SK-N-SH (cell line): ENCODE results near the gene RPSA. TPM values are rescaled to one million over a fixed set of nuclear protein-coding genes. Genes with fewer than 3 reads are reported as not detected.
"Not testable (repeated sequence)": the region's sequence is repeated elsewhere in the genome, so short reads cannot be mapped to it uniquely, and the experiment has no call there.

Experiments used
- CTCF ChIA-PET: fragments of 300-600, 350-600 bp; formaldehyde crosslinking; extraction: SDS; loops from one replicate; lab custom pipeline; 2021; lab: Yijun Ruan, JAX
- POLR2A ChIA-PET: fragments of 350-600 bp; sonication (Branson Sonifier 250); formaldehyde crosslinking; extraction: SDS; loops from one replicate; lab custom pipeline; 2020; ENCODE audit warnings: antibody characterized with exemption, inconsistent platforms; lab: Yijun Ruan, JAX
- DNase-seq: peaks from one replicate; pipeline ENCODE4 v3.0.0; 2012
- H2AFZ ChIP-seq: fragments of 200-600 bp; sonication (generic); 2 replicates; pipeline ENCODE4 v1.8.1; 2016; ENCODE audit warnings: antibody characterized with exemption, mild to moderate bottlenecking, low read depth
- H3F3A ChIP-seq: fragments of 200-600 bp; sonication (generic); replicated peaks from 2 replicates; pipeline ENCODE3; 2016; ENCODE audit warnings: antibody characterized with exemption, mild to moderate bottlenecking; ENCODE audit not compliant: insufficient read depth
- H3K27ac ChIP-seq, 2 experiments: fragments of 200-500 bp in 1 of 2; fragments of 200-600 bp in 1 of 2; sonication (Bioruptor generic) in 1 of 2; sonication (generic), shearing (Covaris generic) in 1 of 2; 2 replicates each; pipeline versions ENCODE4 v1.5.1 to v1.6.1; 2014 to 2016; ENCODE audit warnings: low read depth in 2 of 2, inconsistent platforms in 1 of 2, low read length in 1 of 2, mild to moderate bottlenecking in 1 of 2, mixed read lengths in 1 of 2
- H3K27me3 ChIP-seq: fragments of 200-600 bp; sonication (generic), shearing (Covaris generic); 2 replicates; pipeline ENCODE4 v1.6.1; 2016; ENCODE audit warnings: mixed run types; ENCODE audit not compliant: insufficient read depth
- H3K36me3 ChIP-seq, 2 experiments: fragments of 200-500 bp in 1 of 2; fragments of 200-600 bp in 1 of 2; sonication (Bioruptor generic) in 1 of 2; sonication (generic) in 1 of 2; replicated peaks in 1 of 2; 2 replicates each; pipeline versions ENCODE3 to v1.5.1; 2014 to 2016; ENCODE audit warnings: low read length in 1 of 2, mild to moderate bottlenecking in 1 of 2; ENCODE audit not compliant: insufficient read depth in 2 of 2, control insufficient read depth in 1 of 2
- H3K4me1 ChIP-seq, 2 experiments: fragments of 200-500 bp in 1 of 2; fragments of 200-600 bp in 1 of 2; sonication (Bioruptor generic) in 1 of 2; sonication (generic), shearing (Covaris generic) in 1 of 2; 2 replicates each; pipeline versions ENCODE4 v1.5.1 to v1.6.1; 2014 to 2016; ENCODE audit warnings: low read depth in 1 of 2, low read length in 1 of 2, mixed run types in 1 of 2; ENCODE audit not compliant: insufficient read depth in 2 of 2, control insufficient read depth in 1 of 2
- H3K4me2 ChIP-seq: fragments of 200-600 bp; sonication (generic), shearing (Covaris generic); 2 replicates; pipeline ENCODE4 v1.6.1; 2017; ENCODE audit warnings: mixed run types
- H3K4me3 ChIP-seq, 2 experiments: fragments of 200-500 bp in 1 of 2; fragments of 200-600 bp in 1 of 2; sonication (Bioruptor generic) in 1 of 2; sonication (generic), shearing (Covaris generic) in 1 of 2; 2 replicates each; pipeline versions ENCODE4 v1.5.1 to v1.8.1; 2014 to 2016; ENCODE audit warnings: low read depth in 2 of 2, inconsistent platforms in 1 of 2, low read length in 1 of 2, mild to moderate bottlenecking in 1 of 2, mixed read lengths in 1 of 2, moderate library complexity in 1 of 2
- H3K79me2 ChIP-seq: fragments of 200-600 bp; sonication (generic); 2 replicates; pipeline ENCODE4 v1.8.1; 2017; ENCODE audit warnings: mild to moderate bottlenecking; ENCODE audit not compliant: insufficient read depth
- H3K9ac ChIP-seq: fragments of 200-600 bp; sonication (generic); 2 replicates; pipeline ENCODE4 v1.6.1; 2017; ENCODE audit warnings: mixed run types
- H3K9me2 ChIP-seq: fragments of 200-600 bp; sonication (generic); 2 replicates; pipeline ENCODE4 v1.6.1; 2017; ENCODE audit warnings: mixed run types
- H3K9me3 ChIP-seq: fragments of 200-600 bp; sonication (generic); 2 replicates; pipeline ENCODE4 v1.6.1; 2017; ENCODE audit warnings: mixed run types, mild to moderate bottlenecking, moderate library complexity
- H4K20me1 ChIP-seq: fragments of 200-600 bp; sonication (generic); 2 replicates; pipeline ENCODE4 v1.6.1; 2017; ENCODE audit warnings: mild to moderate bottlenecking, mixed run types; ENCODE audit not compliant: insufficient read depth
- CHD2 ChIP-seq: fragments of 150-350 bp; IDR thresholded peaks from 2 replicates; pipeline ENCODE4 v1.6.1; 2018; ENCODE audit warnings: low read length; ENCODE audit not compliant: partially characterized antibody
- ELF1 ChIP-seq: IDR thresholded peaks from 2 replicates; pipeline ENCODE4 v1.4.0; 2012
- FOSL2 ChIP-seq: IDR thresholded peaks from 2 replicates; pipeline ENCODE4 v1.4.0; 2012; ENCODE audit warnings: low read depth, mild to moderate bottlenecking, moderate library complexity, borderline replicate concordance
- GATA2 ChIP-seq: sonication (generic); formaldehyde crosslinking; IDR thresholded peaks from 2 replicates; pipeline ENCODE4 v1.5.0; 2020; ENCODE audit warnings: mild to moderate bottlenecking, missing genetic modification reagents
- IRF3 ChIP-seq: fragments of 150-350 bp; IDR thresholded peaks from 2 replicates; pipeline ENCODE4 v1.6.1; 2016; ENCODE audit warnings: mild to moderate bottlenecking, low read depth, low read length
- MEF2A ChIP-seq: IDR thresholded peaks from 2 replicates; pipeline ENCODE4 v1.4.0; 2012; ENCODE audit warnings: low read depth, borderline replicate concordance
- NFIC ChIP-seq: IDR thresholded peaks from 2 replicates; pipeline ENCODE4 v1.4.0; 2012; ENCODE audit warnings: borderline replicate concordance
- NRF1 ChIP-seq: IDR thresholded peaks from 2 replicates; pipeline ENCODE4 v1.6.1; 2012; ENCODE audit warnings: low read depth, mild to moderate bottlenecking, low read length
- PBX3 ChIP-seq: IDR thresholded peaks from 2 replicates; pipeline ENCODE4; 2012
- POLR2AphosphoS5 ChIP-seq: IDR thresholded peaks from 2 replicates; pipeline ENCODE4 v1.6.1; 2012; ENCODE audit warnings: low read depth, low read length
- RCOR1 ChIP-seq: fragments of 150-350 bp; IDR thresholded peaks from 2 replicates; pipeline ENCODE4 v1.6.1; 2017; ENCODE audit warnings: antibody characterized with exemption, low read length
- REST ChIP-seq: IDR thresholded peaks from 2 replicates; pipeline ENCODE4 v1.6.1; 2012; ENCODE audit warnings: mild to moderate bottlenecking, low read depth, low read length, moderate library complexity
- USF1 ChIP-seq: IDR thresholded peaks from 2 replicates; pipeline ENCODE4 v1.4.0; 2012; ENCODE audit warnings: low read depth, borderline replicate concordance
- USF2 ChIP-seq: fragments of 150-350 bp; IDR thresholded peaks from 2 replicates; pipeline ENCODE4 v1.6.1; 2017; ENCODE audit warnings: antibody characterized with exemption, low read length, low read depth, borderline replicate concordance
- WGBS: methylation state at CpG from one replicate; pipeline ENCODE4 v1.1.6; 2017; ENCODE audit warnings: low lambda C conversion rate; 5-methylcytosine and 5-hydroxymethylcytosine counted together
- polyA plus RNA-seq, 3 experiments: library from polyadenylated mRNA; depleted of rRNA; stranded (reverse); fragments of >200 nt; gene quantifications; 2 replicates each; pipeline ENCODE4 v1.2.3, GENCODE V29; 2012

RPSA gene
- polyA plus RNA-seq, 1 of the 3 experiments (the other 2 are of a cell fraction): 2,958 TPM

- POLR2A ChIA-PET: interaction anchor here (2.0 kb wide), 1 partner anchor 8 kb away, joined by 11 read pairs; the partner anchor contains the start of gene RPSA
- no peaks in the 10 kb centered on the region for H3K27me3 ChIP-seq
- no peak overlapping the region for H3K4me2 ChIP-seq
- peaks cover 23 to 35% of the 10 kb centered on the region in 2 experiments for H3K36me3 ChIP-seq
- H3K4me3 ChIP-seq: no peak overlapping the region
- no peak overlapping the region for H3K9ac ChIP-seq
- peaks cover 6% of the 10 kb centered on the region; the same call in 1 of the 2 replicates for H3K79me2 ChIP-seq
- H2AFZ ChIP-seq: no peak overlapping the region
- CTCF ChIA-PET: interaction anchor here (1.0 to 7.1 kb wide), 6 partner anchors 8 to 763 kb away, joined by 3 to 45 read pairs (median 8); partner anchors contain the start of gene RPSA
- H3F3A ChIP-seq: peaks cover 47% of the 10 kb centered on the region
- H4K20me1 ChIP-seq: peaks cover 29% of the 10 kb centered on the region
- H3K4me1 ChIP-seq: peaks cover 0 to 3% of the 10 kb centered on the region in 2 experiments; a peak in 1 of 4 replicates
- no peaks in the 10 kb centered on the region for H3K9me3 ChIP-seq
- no CpG with 5 or more reads among the region's 1 CpG for WGBS
- DNase-seq: no peak
- TF ChIP-seq REST: no peak
- no peak for TF ChIP-seq CHD2
- TF ChIP-seq FOSL2: no peak
- TF ChIP-seq RCOR1: no peak
- TF ChIP-seq GATA2 (CRISPR knock-in tag): no peak
- TF ChIP-seq POLR2AphosphoS5: no peak
- TF ChIP-seq ELF1: no peak
- TF ChIP-seq PBX3: no peak
- no peak for TF ChIP-seq NRF1
- TF ChIP-seq MEF2A: no peak
- no peak for TF ChIP-seq USF1
- no peak for TF ChIP-seq NFIC
- TF ChIP-seq USF2: no peak
- no peak for TF ChIP-seq IRF3
- H3K9me2 ChIP-seq: no peaks in the 10 kb centered on the region
- H3K27ac ChIP-seq: no peak overlapping the region
Measured at GRCh38 chr3:39415983-39416382, 9.5 kb downstream of the RPSA start.

GRCh38 chr3:39416998-39417397 is 10.5 kb downstream of the RPSA start:
- H3K9me2 ChIP-seq, H3K27me3 ChIP-seq, H3K9me3 ChIP-seq, DNase-seq, H3K9ac ChIP-seq, H3K79me2 ChIP-seq, H2AFZ ChIP-seq, H3K4me1 ChIP-seq, H3K4me2 ChIP-seq, H3K27ac ChIP-seq: not testable (repeated sequence)
- ChIA-PET CTCF (interaction anchor here (0.6 to 7.1 kb wide), 12 partner anchors 8 to 762 kb away, joined by 3 to 45 read pairs (median 3); partner anchors contain the start of gene RPSA), POLR2A (interaction anchor here (2.0 kb wide), 1 partner anchor 9 kb away, joined by 11 read pairs; the partner anchor contains the start of gene RPSA)
- Histone ChIP-seq H3K4me3 (peak overlapping the region in 1 of 2 experiments; percentile 43; a peak in 1 of 4 replicates), H3K36me3 (peaks cover 13 to 25% of the 10 kb centered on the region in 2 experiments), H4K20me1 (peaks cover 19% of the 10 kb centered on the region), H3F3A (peaks cover 37% of the 10 kb centered on the region)
- WGBS: 40% methylated on average over 3 of the region's 3 CpGs

- H3K9me3 ChIP-seq, H3K4me3 ChIP-seq, H3K27ac ChIP-seq, DNase-seq, H3K79me2 ChIP-seq, H3K36me3 ChIP-seq, CTCF ChIA-PET, H3K4me1 ChIP-seq, H3K9me2 ChIP-seq, H3K4me2 ChIP-seq, POLR2A ChIA-PET, H3K9ac ChIP-seq, H3K27me3 ChIP-seq, H4K20me1 ChIP-seq, H2AFZ ChIP-seq: not testable (repeated sequence)
- peaks cover 20% of the 10 kb centered on the region for H3F3A ChIP-seq
- WGBS: 78% methylated on average over 9 of the region's 14 CpGs
Measured at GRCh38 chr3:39418556-39419225, 12.2 kb downstream of the RPSA start.
